Measurements from ENCODE around the gene CEP57L1.

Gene CEP57L1

GRCh38 chr6:109071125-109071917 is 24.0 kb upstream of the CEP57L1 start:
- H3K4me3 ChIP-seq (ENCODE audit: low read depth, low read length), result no peak overlapping the region
- in situ Hi-C loops (cut with HindIII; ENCODE audit: low sequenced_read_pairs), result no loop called here
- DNase-seq (ENCODE audit: low read depth, low spot score), result no peak
- no peak for TF ChIP-seq CTCF (IDR thresholded peaks at IDR 0.05; ENCODE audit: low read depth, low read length)

- DNase-seq (ENCODE audit: low read depth, low spot score), result peak; percentile 78
- peak; percentile 58 for TF ChIP-seq CTCF (IDR thresholded peaks at IDR 0.05; ENCODE audit: low read depth, low read length)
- in situ Hi-C loops (cut with HindIII; ENCODE audit: low sequenced_read_pairs), result no loop called here
- no peak overlapping the region for H3K4me3 ChIP-seq (ENCODE audit: low read depth, low read length)
Observed at GRCh38 chr6:109073344-109074132, 21.8 kb upstream of the CEP57L1 start.

- no peak for TF ChIP-seq CTCF (IDR thresholded peaks at IDR 0.05; ENCODE audit: low read depth, low read length)
- no peak for DNase-seq (ENCODE audit: low read depth, low spot score)
- H3K4me3 ChIP-seq (ENCODE audit: low read depth, low read length), result no peak overlapping the region
- in situ Hi-C loops (cut with HindIII; ENCODE audit: low sequenced_read_pairs), result no loop called here
Observed at GRCh38 chr6:109074133-109074415, 21.2 kb upstream of the CEP57L1 start.

- no peak for DNase-seq (ENCODE audit: low read depth, low spot score)
- H3K4me3 ChIP-seq (ENCODE audit: low read depth, low read length), result no peak overlapping the region
- TF ChIP-seq CTCF (IDR thresholded peaks at IDR 0.05; ENCODE audit: low read depth, low read length), result no peak
- in situ Hi-C loops (cut with HindIII; ENCODE audit: low sequenced_read_pairs), result no loop called here
Observed at GRCh38 chr6:109075934-109076333, 19.4 kb upstream of the CEP57L1 start.

- DNase-seq (ENCODE audit: low read depth, low spot score), result no peak
- in situ Hi-C loops (cut with HindIII; ENCODE audit: low sequenced_read_pairs), result no loop called here
- TF ChIP-seq CTCF (IDR thresholded peaks at IDR 0.05; ENCODE audit: low read depth, low read length), result no peak
- H3K4me3 ChIP-seq (ENCODE audit: low read depth, low read length), result no peak overlapping the region
Observed at GRCh38 chr6:109076377-109076776, 18.9 kb upstream of the CEP57L1 start.

GRCh38 chr6:109079981-109080380 is 15.3 kb upstream of the CEP57L1 start:
- in situ Hi-C loops (cut with HindIII; ENCODE audit: low sequenced_read_pairs), result no loop called here
- no peak for TF ChIP-seq CTCF (IDR thresholded peaks at IDR 0.05; ENCODE audit: low read depth, low read length)
- no peak overlapping the region for H3K4me3 ChIP-seq (ENCODE audit: low read depth, low read length)
- DNase-seq (ENCODE audit: low read depth, low spot score), result peak; percentile 22

Data from astrocyte of the spinal cord (primary cell).